ENCODE data around the gene CDH4. TPM values are rescaled to one million over a fixed set of nuclear protein-coding genes. Genes with fewer than 3 reads are reported as not detected.
A peak's percentile ranks its signal among the peaks of the same experiment; 100 is the strongest.

CDH4 gene
- total RNA-seq, 2 donors from 2014 or later: 0.08 to 0.09 TPM

DNA sequence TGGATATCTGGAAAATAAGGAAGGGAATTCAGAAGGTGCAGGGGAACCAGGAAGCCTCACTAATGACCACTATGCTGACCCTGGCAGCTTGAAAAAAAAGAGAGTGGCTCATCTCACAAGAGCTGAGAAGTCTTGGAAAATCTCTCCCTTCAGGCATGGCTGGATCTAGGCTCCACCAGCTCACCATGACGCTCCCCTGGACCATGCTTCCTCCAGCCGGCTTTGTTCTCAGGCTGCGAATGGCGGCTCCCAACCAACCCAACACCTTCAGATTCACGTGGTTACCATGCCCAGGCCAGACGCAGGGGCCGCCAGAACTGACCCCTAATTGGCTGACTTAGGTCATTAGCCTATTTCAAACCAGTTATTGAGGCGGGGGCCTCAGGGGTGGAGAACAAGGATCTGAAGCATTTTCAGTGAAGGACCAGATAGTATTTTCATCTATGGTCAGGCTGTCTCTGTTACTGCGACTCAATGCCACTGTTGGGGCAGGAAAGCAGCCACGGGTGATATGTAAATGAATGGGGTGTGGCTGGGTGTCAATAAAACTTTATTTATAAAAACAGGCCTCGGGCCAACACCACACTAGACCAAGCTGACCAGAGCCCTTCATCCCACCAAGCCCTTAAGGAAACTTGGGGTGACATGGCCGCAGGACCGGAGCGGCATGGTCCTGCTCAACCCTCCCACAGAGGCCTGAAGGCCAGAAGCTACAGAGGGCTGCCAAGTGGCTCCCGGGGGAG lies 653.9 kb downstream of the CDH4 start:
- H3K36me3 Mint-ChIP-seq: no peaks in the 10 kb centered on the region
- DNase-seq (ENCODE audit: low spot score in 2 of 2) (no peak), ATAC-seq (no peak)
- H3K27ac Mint-ChIP-seq: no peak overlapping the region
- H3K9me3 Mint-ChIP-seq: no peaks in the 10 kb centered on the region

DNA sequence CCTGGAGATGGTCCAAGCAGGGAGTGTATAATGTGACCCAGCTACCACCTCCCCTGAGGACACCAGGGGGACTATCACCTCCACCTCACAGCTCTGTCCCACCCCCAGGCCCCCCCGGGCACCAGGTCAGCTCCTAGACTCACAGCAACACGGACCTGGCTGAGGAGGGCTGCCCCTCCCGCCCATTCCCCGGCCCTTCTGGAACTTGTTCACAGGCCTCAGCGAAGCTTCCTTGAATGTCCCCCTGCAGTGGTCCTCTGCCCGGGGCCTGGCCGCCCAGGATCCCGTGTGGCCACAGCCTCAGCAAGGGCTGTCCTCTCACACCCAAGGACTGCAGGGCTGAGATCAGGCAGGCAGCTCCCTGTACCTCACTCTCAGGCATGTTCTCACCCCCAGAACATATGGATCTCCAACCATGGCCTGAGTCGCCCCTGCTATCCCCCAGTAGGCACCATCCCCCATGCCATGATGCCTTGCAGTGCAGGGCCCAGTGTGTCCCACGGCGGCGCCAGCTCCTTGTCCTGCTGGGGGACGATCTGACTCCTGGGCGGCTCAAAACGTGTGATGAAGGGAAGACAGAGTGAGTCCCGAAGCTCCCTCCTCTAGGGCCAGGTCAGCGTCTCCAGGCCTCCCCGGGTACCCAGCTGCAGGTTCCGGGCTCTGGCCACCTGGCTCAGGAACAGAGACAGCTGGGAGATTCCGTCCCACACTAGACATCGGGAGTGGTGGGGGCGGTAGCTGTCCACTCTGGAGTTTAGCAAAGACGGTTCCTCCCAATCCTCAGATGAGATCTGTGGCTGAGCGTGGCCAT lies 655.2 kb downstream of the CDH4 start:
- Mint-ChIP-seq H3K27ac (no peak overlapping the region), H3K9me3 (no peaks in the 10 kb centered on the region), H3K36me3 (no peaks in the 10 kb centered on the region)
- no peak for ATAC-seq
- no peak for DNase-seq (ENCODE audit: low spot score in 2 of 2)

DNA sequence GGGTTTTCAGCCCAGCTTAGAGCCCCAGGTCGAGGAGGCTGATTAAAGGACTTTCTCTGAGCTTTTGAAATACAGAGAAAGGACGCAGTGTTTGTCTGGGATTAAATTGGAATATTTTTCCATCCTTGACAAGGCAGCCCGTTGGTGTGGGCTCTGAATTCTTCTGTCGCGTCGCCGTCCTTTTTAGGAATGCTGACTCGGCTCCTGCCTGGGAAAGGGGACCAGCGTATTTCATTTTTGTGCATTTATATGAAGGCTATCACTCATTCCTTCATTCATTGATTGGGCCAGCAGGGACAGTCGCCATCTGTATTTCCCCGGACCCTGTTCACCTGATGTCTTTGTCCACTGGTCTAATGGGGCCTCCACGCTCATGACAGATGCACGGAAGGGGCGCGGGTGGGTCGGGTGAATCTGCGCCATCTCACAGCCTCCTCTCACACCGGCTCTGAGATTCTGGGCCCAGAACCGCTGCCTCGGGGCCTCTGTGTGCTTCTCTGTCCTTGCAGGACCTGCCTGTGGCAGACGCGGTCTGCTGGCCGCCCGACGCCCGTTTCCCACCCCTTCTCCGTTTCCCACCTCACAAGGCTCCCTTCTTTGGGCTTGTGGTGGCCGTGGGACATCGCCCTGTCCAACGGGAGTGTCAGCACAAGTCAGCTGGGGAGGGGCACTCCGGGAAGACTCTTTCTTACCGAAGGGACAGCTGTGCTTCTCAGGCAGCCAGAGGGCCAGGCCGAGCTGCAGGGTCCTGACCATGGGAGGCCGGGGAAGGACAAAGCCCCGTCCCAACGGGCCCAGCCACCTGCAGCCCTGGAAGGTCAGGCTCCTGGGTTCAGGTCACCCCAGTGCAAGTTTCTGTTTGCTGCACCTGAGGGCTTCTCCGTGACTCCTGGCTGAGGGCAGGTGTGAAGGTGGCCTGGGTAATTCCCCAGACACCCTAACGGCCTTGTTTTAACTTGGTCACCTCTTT lies 656.3 kb downstream of the CDH4 start:
- no peak overlapping the region for H3K27ac Mint-ChIP-seq
- H3K36me3 Mint-ChIP-seq: no peaks in the 10 kb centered on the region
- H3K9me3 Mint-ChIP-seq: no peaks in the 10 kb centered on the region
- DNase-seq (ENCODE audit: low spot score in 2 of 2): no peak
- ATAC-seq: no peak

DNA sequence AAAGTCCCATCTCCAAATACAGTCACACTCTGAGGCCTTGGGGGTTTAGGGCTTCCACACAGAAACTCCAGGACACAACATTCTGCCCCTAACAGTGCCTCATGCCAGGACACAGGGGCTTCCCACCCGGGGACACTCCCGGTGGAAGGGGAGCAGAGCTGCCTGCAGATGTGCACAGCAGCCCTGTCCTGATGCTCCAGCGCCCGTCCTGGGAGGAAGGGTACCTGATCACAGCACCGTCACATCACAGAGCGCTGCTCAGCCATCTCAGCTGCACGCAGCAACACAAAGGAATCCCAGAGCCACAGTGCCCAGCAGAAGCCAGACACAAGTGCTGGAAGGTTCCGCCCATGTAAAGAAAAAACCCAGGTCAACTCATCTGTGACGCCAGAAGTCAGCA lies 657.0 kb downstream of the CDH4 start:
- no peak for DNase-seq (ENCODE audit: low spot score in 2 of 2)
- H3K36me3 Mint-ChIP-seq: no peaks in the 10 kb centered on the region
- no peaks in the 10 kb centered on the region for H3K9me3 Mint-ChIP-seq
- ATAC-seq: no peak
- no peak overlapping the region for H3K27ac Mint-ChIP-seq

DNA sequence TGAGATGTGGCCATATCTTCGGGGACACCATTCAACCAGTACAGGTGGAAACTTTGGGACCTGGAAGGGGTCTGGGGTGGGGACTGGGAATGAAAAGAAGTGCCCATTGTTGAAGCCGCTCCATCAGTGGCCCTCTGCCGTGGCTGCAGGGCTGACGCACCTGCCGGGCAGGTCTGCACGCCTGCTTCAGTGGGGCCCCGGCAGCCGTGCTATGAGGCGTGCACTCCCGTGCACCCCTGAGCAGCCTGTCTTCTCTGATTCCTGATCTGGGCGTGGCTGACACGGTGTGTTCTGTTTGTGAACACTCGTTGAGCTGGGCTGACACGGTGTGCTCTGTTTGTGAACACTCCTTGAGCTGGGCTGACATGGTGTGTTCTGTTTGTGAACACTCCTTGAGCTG lies 657.8 kb downstream of the CDH4 start:
- Mint-ChIP-seq H3K27ac (no peak overlapping the region), H3K9me3 (no peaks in the 10 kb centered on the region), H3K36me3 (no peaks in the 10 kb centered on the region)
- DNase-seq (ENCODE audit: low spot score in 2 of 2) (no peak), ATAC-seq (no peak)

DNA sequence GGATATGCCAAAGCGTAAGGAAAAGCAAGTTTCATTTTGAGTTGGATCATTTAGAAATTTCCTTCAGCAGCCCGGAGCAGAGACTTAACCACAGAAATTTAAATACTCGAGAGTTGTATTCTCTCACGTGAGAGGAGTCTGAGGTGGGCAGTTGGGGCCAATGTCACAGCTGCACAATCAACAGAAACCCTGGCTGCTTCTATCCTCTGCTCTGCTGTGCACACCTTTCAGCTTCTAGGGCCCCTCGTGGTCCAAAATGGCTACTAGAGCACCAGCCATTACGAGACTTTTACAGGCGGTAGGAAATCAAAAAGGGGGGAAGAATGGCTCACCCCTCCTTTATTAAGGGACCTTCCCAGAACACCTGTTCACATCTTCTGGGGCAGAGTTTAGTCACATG lies 659.8 kb downstream of the CDH4 start:
- no peak for ATAC-seq
- no peak overlapping the region for H3K27ac Mint-ChIP-seq

DNA sequence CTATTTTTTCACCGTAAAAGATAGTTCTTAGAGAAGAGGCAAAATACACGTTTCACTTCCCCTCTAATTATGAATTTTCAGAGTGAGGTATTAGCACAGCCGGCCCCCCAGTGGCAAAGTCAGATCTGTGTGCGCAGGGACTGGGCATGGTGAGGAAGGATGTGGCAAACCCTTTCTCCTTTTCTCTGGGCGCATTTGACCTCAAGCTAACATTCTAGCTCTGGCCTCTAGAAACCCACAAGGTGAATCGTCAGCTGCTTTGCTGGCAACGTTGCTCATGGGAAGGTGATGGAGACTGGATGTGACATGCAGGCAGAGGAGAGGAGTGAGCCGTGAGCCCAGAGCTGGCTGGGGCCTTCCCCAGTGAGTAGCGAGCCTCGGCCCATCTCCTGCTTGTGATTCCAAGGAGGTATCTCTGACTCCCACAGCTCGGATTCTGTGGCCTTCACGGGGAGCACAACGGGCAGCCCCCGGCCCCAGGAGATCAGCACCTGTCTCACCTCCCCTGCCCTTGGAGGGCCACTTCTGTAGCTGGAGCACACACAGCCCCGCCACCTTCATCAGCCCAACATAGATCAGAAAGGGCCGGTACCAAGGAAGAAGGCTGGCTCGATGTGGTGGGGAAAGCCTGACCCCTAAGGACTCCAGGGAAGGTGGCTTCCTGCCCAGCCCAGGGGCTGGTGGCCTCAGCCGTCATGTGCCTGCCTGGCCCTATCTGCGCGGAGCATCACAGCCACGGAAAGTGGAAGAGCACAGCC lies 660.8 kb downstream of the CDH4 start:
- H3K36me3 Mint-ChIP-seq: no peaks in the 10 kb centered on the region
- no peaks in the 10 kb centered on the region for H3K9me3 Mint-ChIP-seq
- ATAC-seq (peak in 1 of 2 donors; percentile 28), DNase-seq (ENCODE audit: low spot score in 2 of 2) (no peak)
- no peak overlapping the region for H3K27ac Mint-ChIP-seq

More for the DNA sequence above, 659.8 kb downstream of the CDH4 start:
- DNase-seq (ENCODE audit: low spot score in 2 of 2): no peak
- Mint-ChIP-seq H3K36me3 (no peaks in the 10 kb centered on the region), H3K9me3 (no peaks in the 10 kb centered on the region)

DNA sequence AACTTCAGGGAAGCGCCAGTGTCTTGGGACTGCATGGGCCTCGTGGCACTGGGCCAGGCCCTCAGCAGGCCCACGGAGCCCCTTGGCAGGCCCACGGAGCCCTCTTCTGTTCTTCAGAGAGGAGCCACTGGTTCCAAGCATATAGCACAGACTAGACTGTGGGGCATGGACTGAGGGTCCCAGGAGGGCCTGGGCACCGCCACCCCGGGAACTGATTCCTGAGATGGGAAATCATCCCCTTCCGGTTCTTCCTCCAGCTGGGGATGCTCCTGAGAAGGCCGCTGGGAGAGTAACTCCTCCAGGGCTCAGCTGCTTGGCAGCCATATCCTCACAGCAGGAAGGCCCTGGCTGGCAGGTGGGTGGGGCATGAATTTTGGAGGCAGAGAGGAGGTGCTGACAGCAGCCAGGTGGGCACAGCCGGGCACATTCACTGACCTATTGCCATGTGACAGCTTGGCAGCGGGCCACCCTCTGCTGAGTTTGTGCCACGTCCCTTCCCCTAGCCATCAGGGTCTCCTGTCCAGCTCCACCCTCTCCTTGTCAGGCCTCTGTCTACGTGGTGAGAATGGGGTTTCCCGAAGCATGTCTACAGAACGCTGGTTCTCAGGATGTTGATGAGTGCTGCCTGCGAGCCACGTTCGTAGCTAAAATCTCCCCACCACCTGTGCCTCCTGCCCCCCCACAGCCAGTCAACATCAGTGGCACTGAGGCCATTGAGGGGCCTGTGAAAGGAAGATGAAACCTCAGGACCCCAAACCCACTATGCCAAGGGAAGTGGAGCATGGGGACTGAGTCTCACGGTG lies 661.6 kb downstream of the CDH4 start:
- ATAC-seq (no peak), DNase-seq (ENCODE audit: low spot score in 2 of 2) (no peak)
- no peaks in the 10 kb centered on the region for H3K9me3 Mint-ChIP-seq
- no peaks in the 10 kb centered on the region for H3K36me3 Mint-ChIP-seq
- no peak overlapping the region for H3K27ac Mint-ChIP-seq

DNA sequence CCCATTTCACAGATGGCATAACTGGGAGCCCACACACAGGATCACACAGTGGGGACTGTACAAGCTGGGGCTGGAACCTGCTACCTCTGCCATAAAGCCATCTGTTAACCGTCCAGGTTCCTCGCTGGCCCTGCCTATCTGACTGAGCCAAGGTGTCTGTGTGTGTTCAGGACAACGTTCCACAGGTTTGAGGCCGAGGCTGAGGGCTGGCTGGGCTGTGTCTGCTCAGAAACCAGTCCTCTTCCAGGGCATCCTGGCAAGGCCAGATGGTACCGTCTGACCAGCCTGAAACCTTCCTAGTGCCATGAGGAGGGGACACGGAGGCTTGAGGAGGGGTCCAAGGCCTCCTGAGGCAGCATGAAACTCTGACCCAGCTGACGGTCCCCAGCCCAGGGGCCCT lies 663.0 kb downstream of the CDH4 start:
- no peaks in the 10 kb centered on the region for H3K36me3 Mint-ChIP-seq
- H3K27ac Mint-ChIP-seq: no peak overlapping the region
- ATAC-seq (no peak), DNase-seq (ENCODE audit: low spot score in 2 of 2) (no peak)
- no peaks in the 10 kb centered on the region for H3K9me3 Mint-ChIP-seq

DNA sequence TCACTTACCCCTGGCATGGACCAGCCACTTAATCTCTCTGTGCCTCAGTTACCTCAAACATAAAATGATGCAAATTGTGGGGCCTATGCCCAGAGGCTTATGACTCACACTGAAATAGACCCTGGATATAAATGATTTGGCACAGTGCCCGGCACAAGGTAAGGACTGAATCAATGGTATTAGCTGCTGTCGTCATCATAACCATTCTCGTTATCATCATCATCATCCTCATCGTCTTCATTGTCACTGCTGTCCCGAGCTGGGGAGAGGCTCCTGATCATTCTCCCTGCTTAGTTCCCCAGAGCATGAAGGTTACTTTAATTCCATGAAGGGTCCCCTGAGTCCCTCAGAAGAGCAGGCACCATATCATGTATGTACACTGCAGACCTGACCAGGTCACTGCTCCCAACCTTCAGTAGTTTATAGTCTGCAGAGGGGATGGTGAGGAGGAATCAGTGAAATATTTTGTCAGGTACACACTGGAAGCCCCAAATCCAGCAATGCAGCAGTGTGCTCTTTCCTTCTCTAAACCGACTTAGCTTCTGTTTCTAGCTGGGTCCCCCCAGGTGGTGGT lies 664.3 kb downstream of the CDH4 start:
- H3K36me3 Mint-ChIP-seq: no peaks in the 10 kb centered on the region
- no peak overlapping the region for H3K27ac Mint-ChIP-seq
- no peak for DNase-seq (ENCODE audit: low spot score in 2 of 2)
- no peak for ATAC-seq
- H3K9me3 Mint-ChIP-seq: no peaks in the 10 kb centered on the region

DNA sequence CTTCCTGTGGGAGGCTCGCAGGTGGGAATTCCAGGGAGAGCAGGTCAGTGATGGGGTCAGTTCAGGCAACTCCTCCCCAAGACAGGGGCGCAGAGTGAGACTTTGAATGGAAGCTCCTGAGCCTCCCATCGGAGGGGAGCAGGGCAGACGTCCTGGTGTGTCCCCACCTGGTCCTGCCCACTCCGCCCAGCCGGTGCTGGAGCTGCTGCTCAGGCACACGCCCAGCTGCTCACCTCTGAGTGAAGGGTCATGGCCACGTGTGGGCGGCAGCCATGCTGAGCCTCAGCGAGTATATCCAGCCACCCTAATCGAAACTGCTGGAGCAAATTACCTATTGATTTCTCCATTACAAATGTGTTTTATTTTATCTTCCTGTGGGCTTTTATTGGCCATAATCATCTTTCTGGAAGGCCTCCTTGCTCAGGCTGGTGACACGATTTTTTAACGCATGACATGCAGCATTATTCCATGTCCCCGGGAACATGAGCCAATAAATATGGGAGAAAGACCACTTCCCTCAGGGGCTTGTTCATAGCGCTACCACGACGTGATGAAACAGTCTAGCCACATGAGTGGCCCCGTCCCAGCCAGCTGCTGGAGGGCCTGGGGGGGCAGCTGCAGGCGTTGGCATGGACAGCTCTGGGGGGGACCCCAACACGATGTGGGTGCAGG lies 665.5 kb downstream of the CDH4 start:
- Mint-ChIP-seq H3K36me3 (no peaks in the 10 kb centered on the region), H3K9me3 (no peaks in the 10 kb centered on the region), H3K27ac (no peak overlapping the region)
- DNase-seq (ENCODE audit: low spot score in 2 of 2) (no peak), ATAC-seq (no peak)

DNA sequence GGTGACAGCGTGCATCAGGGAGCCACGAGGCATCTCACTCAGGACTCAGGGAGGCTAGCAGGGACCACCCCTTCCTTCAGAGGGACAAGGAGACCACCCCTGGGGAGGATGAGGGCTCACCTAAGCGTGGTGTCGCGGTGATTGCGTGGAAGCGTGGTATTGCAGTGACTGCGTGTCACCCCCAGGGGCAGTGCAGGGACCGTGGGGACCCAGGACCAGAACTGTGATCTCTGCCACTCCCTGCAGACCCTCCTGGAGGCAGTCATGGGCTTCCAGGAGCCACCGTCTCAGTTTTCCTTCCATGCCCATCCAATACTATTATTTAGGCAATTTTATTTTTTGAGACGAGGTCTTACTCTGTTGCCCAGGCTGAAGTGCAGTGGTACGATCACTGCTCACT lies 666.5 kb downstream of the CDH4 start:
- no peaks in the 10 kb centered on the region for H3K9me3 Mint-ChIP-seq
- DNase-seq (ENCODE audit: low spot score in 2 of 2): no peak
- no peak overlapping the region for H3K27ac Mint-ChIP-seq
- no peak for ATAC-seq
- no peaks in the 10 kb centered on the region for H3K36me3 Mint-ChIP-seq

DNA sequence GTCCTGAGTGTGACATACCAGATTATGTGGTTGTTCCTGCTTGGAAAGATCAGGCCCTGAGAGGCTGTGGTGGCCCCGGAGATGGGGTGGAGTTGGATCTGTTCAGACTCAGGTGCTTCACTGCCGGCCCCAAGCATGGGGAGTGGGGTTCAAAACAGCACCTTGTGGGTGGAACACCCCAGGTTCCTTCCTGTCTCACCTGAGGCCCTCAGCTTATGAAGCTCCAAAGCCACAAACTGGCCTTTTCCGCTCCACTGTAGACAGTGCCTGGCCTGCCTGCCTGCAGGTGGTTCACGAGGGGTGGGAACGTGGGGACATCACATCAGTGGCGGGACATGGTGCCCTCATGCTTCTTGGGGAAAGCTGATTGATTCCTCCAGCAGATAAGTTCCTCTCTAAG lies 667.2 kb downstream of the CDH4 start:
- ATAC-seq (no peak), DNase-seq (ENCODE audit: low spot score in 2 of 2) (no peak)
- no peaks in the 10 kb centered on the region for H3K9me3 Mint-ChIP-seq
- H3K27ac Mint-ChIP-seq: no peak overlapping the region
- no peaks in the 10 kb centered on the region for H3K36me3 Mint-ChIP-seq

DNA sequence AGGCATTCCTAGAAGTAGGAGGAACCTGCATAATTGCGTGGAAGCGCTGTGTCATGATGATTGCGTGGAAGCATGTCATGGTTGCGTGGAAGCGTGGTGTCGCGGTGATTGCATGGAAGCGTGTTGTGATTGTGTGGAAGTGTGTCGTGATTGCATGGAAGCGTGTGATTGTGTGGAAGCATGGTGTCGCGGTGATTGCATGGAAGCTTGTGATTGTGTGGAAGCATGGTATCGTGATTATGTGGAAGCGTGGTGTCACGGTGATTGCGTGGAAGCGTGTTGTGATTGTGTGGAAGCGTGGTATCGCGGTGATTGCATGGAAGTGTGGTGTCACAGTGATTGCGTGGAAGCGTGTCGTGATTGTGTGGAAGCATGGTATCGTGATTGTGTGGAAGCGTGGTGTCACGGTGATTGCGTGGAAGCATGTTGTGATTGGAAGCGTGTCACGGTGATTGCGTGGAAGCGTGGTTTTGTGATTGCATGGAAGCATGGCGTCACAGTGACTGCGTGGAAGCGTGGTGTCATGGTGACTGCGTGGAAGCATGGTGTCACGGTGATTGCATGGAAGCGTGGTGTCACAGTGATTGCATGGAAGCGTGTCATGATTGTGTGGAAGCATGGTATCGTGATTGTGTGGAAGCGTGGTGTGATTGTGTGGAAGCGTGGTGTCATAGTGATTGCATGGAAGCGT lies 667.8 kb downstream of the CDH4 start:
- no peak for ATAC-seq

More for the DNA sequence above, 667.8 kb downstream of the CDH4 start:
- no peaks in the 10 kb centered on the region for H3K36me3 Mint-ChIP-seq
- H3K9me3 Mint-ChIP-seq: no peaks in the 10 kb centered on the region
- no peak overlapping the region for H3K27ac Mint-ChIP-seq
- DNase-seq (ENCODE audit: low spot score in 2 of 2): no peak
